Skeletal muscle cell (primary cell): ENCODE measurements around the gene SEPTIN14.
"Not testable (repeated sequence)": the region's sequence is repeated elsewhere in the genome, so short reads cannot be mapped to it uniquely, and the experiment has no call there.

Source experiments
- DNase-seq: peaks from one replicate; pipeline ENCODE4 v3.0.0-alpha.2; 2010; ENCODE audit warnings: low read depth
- H3K4me3 ChIP-seq: 2 replicates; pipeline ENCODE4 v1.5.1; 2011; ENCODE audit warnings: low read depth, mild to moderate bottlenecking, control low read depth, low read length, moderate library complexity

Gene SEPTIN14

DNA sequence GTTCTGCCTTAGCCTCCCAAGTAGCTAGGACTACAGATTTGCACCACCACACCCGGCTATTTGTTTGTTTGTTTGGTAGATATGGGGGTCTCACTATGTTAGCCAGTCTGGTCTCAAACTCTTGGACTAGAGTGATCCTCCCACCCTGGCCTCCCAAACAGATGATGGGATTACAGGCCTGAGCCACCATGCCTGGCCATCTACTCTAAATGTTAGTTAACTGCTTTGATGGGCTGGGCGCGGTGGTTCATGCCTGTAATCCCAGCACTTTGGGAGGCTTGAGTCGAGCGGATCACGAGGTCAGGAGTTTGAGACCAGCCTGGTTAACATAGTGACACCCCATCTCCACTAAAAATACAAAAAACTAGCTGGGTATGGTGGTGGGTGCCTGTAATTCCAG is 74.8 kb downstream of the SEPTIN14 start:
- no peak overlapping the region for H3K4me3 ChIP-seq
- DNase-seq = no peak

GRCh38 chr7:55786901-55787300 is 75.7 kb downstream of the SEPTIN14 start:
- DNase-seq = no peak
- no peak overlapping the region for H3K4me3 ChIP-seq

DNA sequence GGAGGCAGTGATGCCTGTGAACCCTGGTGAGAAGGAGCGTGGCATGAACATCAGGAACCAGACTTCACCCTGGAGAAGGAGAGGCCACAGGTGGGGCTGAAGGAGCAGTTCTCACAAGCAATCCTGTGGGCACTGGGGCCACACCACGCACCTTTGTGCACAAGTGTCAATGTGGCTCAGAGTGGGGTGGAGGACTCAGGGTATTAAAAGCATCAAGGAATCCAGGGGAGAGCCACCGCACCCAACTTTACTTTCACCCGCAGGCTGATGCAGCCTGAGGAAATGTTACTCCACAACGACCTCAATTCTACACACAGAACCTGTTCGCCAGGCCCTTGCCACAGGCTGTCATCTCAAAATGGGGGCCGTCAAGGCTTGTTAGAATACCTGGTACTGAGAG is 77.1 kb downstream of the SEPTIN14 start:
- H3K4me3 ChIP-seq, DNase-seq: not testable (repeated sequence)

- H3K4me3 ChIP-seq = no peak overlapping the region
- DNase-seq = no peak
These were observed 78.4 kb downstream of the SEPTIN14 start for GRCh38 chr7:55784151-55784550.

DNA sequence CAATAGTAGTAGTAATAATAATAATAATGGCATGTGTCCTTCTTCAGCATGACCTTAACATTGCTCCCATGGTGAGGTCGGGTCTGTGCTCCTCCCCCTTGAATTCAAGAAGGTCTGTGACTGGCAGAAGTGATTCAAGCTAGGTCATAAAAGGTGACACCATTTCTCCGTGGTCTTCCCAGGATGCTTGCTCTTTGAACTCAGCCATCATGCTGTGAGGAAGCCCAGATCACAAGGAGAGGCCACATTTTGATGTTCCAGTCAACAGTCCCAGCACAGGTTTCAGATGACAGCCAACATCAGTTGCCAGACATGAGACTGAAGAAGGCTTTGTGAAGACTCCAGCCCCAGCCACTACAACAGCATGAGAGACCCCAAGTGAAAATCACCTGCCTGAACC is 83.9 kb downstream of the SEPTIN14 start:
- no peak for DNase-seq
- H3K4me3 ChIP-seq = no peak overlapping the region

DNA sequence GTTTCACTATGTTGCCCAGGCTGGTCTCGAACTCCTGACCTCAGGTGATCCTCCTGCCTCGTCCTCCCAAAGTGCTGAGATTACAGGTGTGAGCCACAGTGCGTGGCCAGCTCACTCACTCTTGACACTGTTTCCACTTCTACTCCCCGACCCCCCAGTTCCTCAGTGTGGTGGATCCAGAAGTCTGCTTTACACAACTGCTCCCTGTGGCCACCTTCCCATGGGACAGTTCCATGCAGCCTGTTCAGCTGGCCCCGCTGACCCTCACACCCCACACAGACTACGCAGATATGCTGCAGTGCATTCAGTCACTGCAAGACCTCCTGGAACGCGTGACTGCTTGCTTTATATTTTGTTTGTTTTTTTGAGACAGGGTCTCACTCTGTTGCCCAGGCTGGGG is 86.4 kb downstream of the SEPTIN14 start:
- DNase-seq = no peak
- no peak overlapping the region for H3K4me3 ChIP-seq

DNA sequence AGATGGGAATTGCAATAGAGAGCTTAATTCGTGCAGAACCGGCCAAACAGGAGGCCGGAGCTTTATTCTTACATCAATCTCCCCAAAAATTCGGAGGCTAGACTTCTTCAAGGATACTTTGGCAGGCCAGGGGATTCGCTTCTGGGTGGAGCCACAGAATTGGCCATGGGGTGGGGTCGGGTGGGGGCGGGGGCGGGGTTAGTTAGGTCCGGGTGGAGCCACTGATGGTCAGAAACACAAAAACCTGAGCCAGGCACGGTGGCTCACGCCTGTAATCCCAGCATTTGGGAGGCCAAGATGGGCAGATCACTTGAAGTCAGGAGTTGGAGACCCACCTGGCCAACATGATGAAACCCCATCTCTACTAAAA is 87.5 kb downstream of the SEPTIN14 start:
- DNase-seq = no peak
- no peak overlapping the region for H3K4me3 ChIP-seq

DNA sequence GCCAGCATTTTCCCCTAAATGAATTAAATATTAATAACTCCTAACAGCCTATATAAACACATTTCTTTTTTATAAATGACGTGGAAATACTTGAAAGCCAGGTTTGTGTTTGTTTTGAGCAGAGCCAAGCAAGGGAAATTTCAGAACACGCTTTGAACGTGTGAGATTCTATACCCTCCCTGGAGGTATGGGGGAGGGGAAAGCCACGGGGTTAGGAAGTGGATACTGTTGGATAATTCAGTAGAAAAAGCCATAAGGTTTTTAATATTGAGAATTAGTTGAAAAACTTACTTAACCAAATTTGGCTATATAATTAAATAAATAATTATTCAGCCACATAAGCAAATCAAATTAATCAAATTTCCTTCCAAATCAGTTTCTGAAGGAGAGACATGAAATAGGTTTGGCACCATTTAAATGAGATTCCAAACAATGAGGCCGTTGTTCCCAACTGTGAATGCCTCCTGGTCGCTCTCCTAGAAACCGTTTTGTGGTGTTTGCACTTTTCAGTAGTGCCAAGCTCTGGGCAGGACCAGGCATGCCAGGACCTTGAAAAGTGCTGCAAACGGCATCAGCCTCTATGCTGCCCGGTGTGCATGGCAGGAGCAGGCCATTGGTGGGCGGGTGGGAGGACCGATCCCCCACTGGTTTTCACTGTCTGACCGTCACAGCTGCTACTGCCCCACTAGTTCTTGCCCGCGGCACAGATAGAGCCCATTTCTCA is 88.1 kb downstream of the SEPTIN14 start:
- H3K4me3 ChIP-seq = no peak overlapping the region

DNA sequence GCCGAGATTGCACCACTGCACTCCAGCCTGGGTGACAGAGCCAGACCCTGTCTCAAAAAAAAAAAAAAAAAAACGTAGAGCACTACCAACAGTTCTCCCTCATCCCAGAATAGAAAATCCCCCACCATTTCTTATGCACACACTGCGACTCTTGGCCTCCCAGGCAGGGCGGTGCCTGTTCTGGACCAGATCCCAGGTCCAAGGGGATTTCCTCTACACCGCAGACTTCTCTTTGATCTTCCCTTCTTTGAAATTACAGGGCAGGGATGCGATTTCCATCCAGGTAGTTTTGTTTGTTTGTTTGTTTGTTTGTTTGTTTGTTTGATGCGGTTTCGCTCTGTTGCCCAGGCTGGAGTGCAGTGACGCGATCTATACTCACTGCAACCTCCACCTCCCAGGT is 91.8 kb downstream of the SEPTIN14 start:
- DNase-seq = no peak
- H3K4me3 ChIP-seq = no peak overlapping the region

More for the DNA sequence above, 88.1 kb downstream of the SEPTIN14 start:
- DNase-seq = no peak

GRCh38 chr7:55753274-55753862 is 109.2 kb downstream of the SEPTIN14 start:
- not testable (repeated sequence) for DNase-seq, H3K4me3 ChIP-seq

- not testable (repeated sequence) for DNase-seq, H3K4me3 ChIP-seq
These were observed 117.8 kb downstream of the SEPTIN14 start for GRCh38 chr7:55744706-55745105.
